ENCODE data around the gene RDM1.

Gene RDM1

DNA sequence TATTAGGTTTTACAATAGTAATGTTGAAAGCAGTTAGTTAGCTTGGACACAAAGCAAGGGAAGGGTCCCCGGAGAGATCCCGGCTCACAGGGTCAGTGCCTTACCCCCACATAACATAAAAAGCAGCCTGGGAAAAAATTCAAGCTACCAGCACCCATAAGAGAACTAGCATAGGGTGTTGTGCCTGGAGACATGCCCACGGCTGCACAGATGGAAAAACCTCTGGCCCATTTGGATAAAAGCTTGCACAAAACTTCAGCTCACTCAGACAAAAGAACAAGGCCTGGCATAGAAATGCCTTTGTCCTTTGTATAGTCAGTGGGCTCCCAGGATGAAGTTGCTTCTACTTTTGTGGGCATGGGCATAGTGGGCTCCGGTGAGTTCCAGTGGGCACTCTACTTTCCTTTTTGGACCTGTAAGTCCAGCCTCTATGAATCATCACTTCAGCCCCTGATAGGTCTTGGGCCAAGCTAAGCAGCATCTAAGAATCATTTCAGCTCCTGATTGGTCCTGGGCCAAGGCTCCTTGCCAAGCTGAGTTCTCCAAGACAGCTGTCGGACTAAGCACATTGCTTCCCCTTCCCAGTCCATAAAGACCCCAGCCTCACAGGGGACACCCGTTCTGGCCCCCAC lies 1.3 kb upstream of the RDM1 start:
- DNase-seq = no peak

- DNase-seq = no peak
These were observed 2.9 kb downstream of the RDM1 start for GRCh38 chr17:35927714-35928113.

GRCh38 chr17:35923609-35924114 lies 6.9 kb downstream of the RDM1 start:
- no peak for DNase-seq

GRCh38 chr17:35920229-35920628 lies 10.3 kb downstream of the RDM1 start:
- no peak for DNase-seq

- no peak for DNase-seq
These were observed 11.9 kb downstream of the RDM1 start for GRCh38 chr17:35918665-35919064.

- DNase-seq = no peak
These were observed 12.9 kb downstream of the RDM1 start for GRCh38 chr17:35917519-35918213.

GRCh38 chr17:35915153-35915964 lies 15.2 kb downstream of the RDM1 start:
- DNase-seq = no peak

DNA sequence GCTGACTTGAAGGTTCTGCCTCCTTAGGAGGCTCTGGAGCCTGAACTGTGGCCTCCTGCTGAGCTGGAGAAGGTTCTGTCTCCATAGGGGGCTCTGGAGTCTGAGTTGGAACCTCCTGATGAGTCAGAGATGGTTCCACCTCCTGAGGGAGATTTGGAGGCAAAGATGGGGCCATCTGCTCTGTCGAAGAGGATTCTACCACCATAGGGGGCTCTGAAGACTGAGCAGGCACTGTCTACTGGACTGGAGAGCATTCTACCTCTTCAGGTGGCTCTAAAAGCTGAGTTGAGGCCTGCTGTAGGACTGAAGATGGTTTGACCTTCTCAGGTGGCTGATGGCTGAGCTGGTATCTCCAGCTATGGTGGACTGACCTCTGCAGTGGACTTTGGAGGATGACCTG lies 16.2 kb downstream of the RDM1 start:
- no peak for DNase-seq

DNA sequence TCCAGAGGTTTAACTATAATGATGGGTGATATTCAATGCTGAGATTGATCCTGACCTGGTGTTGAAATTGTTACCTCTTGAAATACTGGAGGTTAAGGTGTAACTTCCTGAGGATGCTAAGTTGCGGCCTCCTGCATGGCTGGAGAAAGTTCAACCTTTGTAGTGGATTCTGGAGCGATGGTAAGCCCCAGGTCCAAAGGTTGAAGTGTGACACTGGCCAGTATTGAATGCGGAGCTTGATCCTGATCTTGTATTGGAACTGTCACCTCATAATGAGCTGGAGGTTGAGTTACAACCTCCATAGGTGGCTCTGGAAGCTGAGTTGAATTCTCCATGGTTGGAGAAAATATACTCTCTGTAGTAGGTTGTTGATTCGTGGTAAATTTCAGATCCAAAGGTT lies 17.0 kb downstream of the RDM1 start:
- no peak for DNase-seq

GRCh38 chr17:35912942-35913341 lies 17.6 kb downstream of the RDM1 start:
- DNase-seq = no peak

DNA sequence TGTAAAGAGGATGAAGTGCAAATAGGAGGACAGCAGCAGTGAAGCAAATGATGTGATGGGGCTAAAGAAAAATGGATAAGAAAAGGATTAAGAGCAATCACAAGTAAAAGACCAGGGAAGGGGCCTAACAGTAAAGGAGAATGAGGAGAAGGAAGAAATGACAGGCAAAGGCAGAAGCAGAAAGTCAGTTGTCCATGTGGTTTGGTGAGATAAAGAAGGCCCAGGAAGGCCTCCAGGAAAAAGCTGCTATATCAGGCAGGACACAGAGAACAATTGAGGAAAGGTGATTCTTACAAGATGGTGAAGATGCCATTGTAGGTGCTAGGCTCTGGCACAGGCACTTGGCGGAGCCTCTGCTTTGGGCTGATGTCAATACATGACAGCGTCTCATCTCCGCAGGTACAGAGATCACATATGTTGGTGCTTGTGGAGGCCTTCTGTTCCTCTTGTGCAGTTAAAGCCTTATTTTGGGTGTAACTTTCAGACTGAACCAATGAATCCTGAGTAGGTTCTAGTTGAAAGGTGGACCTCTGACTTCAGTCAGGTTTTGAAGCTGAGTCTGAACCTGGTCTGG lies 18.1 kb downstream of the RDM1 start:
- DNase-seq = no peak

- no peak for DNase-seq
These were observed 21.2 kb downstream of the RDM1 start for GRCh38 chr17:35909408-35909807.

DNA sequence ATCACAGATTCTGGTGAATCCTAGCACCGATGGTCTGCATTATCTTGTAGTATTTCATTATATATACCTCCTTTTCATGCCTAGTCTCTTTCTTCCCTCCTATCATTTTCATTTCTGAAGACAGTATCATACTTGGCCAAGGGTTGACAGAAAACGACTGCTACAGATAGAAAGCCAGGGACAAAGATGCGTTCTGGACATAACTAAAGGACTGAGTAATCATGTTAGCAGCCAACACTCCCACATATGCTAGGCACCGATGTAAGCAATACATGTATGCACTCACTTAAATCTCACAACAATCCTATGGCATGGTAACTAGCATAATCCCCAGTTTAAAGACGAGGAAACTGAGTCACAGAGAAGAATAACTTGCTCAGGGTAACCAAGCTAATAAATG lies 22.9 kb downstream of the RDM1 start:
- no peak for DNase-seq

DNA sequence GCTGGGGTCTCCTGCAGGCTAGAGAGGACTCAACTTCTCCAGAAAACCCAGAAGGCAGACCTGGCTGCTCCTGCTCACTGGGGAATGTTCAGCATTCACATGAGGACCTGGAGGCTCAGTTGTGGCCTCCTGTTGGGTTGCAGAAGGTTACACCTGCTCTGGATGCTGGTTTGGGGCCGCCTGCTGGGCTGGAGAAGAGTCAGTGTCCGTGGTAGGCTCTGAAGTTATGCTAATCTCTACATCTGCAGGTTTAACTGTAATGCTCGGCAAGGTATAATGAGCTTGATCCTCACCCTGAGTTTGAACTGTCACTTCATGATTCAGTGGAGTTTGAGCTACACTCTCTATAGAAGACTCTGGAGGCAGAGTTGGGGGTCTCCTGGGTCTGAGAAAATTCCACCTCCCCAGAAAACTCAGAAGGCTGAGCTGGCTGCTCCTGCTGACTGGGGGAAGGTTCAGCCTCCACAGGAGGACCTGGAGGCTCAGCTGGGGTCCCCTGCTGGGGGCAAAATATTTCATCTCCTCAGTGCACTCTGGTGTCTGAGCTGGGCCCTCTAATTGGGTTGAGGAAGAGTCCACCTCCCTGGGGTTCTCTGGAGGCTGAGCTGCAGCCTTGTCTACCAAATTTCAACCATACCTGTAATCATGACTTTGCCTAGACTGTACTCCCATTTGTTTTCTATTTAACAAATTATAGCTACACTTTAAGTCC lies 23.5 kb downstream of the RDM1 start:
- DNase-seq = no peak

DNA sequence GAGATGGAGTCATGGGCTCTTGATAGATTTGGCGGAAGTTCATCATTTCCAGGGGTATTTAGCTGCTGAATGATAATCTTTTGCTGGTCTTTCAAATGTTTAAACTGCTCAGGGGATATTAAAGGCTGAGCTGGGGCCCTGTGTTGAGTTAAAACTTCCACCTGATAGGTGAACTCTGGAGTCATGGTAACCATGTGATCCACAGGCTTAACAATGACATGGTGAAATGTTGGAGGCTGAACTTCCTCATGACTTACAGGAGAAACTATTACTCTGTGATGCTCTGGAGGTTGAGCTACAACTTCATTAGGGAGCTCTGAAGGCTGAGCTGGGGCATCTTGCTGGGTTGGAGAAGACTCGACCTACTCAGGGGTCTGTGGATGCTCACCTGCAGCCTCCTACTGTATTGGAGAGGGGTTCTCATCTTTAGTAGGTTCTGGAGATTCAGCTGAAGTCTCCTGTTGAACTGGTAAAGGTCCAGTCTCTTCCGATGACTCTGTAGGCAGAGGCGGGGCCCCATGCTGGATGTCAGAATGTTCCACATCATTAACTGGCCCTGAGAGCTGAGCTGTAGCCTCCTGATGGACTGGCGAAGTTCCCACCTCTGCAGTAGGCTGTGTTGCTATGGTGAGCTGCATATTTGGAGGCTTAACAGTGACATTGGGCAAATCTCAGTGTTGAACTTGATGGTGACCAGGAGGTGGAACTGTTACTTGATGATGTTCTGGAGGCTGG lies 24.2 kb downstream of the RDM1 start:
- DNase-seq = no peak

- no peak for DNase-seq
These were observed 27.1 kb downstream of the RDM1 start for GRCh38 chr17:35903451-35903850.

DNA sequence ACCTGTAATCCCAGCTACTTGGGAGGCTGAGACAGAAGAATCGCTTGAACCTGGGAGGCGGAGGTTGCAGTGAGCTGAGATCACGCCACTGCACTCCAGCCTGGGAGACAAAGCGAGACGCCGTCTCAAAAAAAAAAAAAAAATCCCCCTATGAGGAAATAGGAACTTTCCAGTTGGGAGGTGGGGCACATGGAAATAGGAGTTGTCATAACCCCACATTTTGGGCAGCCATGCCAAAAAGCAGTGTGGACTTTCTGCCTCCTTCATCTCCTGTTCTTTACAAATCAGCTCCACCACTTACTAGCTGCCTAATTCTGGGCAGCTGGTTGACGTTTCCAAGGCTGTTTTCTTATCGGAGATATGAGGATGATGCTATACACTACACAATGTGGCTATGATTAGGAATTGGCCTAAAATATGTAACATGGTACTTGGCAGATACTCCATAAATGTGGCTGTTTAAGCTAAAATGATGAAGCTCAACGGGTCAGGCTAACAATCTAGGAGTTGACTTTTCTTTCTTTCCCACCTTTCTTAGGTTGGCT lies 28.9 kb downstream of the RDM1 start:
- no peak for DNase-seq

DNA sequence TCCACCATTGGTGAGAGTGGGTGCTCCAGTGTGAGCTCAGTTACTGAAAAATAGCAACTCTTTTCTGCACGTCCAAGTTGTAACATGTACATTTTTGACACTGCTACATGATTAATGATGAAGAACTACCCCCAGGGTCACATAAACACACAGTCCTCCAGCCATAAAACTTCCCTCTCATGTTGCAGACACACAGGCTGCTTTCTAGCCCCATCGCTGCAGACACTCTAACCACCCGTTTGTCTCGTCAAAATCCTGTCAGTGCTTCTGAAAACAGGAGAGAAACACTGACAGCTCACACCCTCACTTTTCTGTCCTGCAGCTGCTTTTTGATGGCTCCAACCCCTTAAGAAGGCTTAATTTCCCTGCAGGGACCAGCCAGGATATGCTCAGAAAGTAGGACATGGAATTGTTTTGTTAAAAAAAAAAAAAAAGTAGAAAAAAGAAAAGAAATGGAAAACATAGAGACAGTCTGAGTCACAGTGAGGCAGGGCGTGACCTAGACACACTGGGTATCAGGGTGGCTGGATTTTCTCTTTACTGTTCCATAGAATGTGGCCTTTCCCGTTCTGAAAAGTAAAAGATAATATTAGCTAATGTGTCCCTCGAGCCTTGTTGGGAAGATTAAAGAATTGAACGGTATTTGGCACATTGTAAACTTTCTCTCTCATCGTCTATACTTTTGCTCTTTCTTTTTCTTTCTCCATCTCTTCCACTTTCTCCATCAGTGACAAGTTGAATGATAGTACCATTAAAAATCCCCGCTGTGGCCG lies 29.7 kb downstream of the RDM1 start:
- DNase-seq = no peak

DNA sequence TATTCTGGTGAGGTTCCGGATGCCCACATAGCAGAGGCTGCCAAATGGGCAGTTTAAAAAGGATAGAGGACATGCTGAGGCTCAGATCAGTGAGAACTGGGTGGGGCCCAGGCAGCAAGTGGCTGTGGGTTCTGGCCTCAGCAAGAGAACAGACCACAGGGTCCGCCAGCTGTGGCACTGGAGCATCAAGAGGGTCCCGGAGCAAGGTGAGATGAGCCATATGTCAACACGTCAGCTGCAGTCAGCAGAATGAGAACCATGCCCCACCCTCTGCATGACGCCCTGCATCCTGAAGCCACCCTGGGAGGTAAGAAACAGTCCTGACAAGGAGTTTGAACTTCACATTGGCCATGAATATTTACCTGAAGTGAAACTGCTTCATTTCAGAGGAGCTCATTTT lies 30.3 kb downstream of the RDM1 start:
- no peak for DNase-seq

DNA sequence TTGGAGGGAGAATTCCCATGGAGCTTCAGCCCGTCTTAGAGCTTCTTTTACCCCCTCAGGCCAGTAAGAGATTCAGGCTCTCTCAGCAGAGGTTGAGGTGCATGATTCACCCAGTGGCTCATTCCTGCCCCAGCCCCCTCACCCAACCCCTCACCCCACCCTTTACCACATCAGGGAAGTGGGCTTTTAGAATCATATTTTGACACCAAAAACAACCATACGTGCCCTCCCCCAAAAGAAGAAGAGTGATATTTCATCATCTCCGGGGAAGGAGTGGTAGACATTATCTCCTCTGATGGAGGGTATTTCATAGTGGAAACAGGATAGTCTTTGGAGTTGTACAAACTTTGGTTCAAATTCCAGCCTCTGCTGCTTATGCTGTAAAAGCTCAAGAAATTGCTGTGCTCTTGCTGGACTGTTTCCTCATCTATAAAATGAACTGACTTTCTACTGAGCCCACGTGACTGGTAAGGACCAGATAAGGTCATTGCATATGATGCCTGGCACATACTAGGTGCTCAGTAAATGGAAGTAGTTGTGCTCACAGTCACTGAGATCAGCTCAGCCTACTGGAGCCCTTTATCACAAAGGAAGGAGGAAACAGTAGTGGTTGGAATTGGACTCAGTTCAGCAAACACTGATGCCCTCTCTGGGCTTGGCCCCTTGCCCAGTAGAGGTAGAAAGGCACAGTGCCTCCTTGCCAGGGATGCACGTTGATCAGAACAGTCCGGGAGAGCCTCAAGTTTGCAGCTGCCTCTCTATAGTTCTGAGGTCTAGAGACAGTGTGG lies 32.1 kb downstream of the RDM1 start:
- no peak for DNase-seq
